HG03135 (cell line): Measurements from ENCODE around the gene ARL3.
"Not testable (repeated sequence)": the region's sequence is repeated elsewhere in the genome, so short reads cannot be mapped to it uniquely, and the experiment has no call there.

Experiments used
- ATAC-seq: cut with Tn5 transposase; IDR thresholded peaks from one replicate; pipeline ENCODE4 v1.9.1; 2021; ENCODE audit warnings: mild to moderate bottlenecking, moderate library complexity; ENCODE audit not compliant: unreplicated experiment

The ARL3 gene

GRCh38 chr10:102705531-102705930, 8.7 kb downstream of the ARL3 start:
- no peak for ATAC-seq

- ATAC-seq, result no peak
These were observed 9.3 kb downstream of the ARL3 start for GRCh38 chr10:102704915-102705314.

- no peak for ATAC-seq
These were observed 11.5 kb downstream of the ARL3 start for GRCh38 chr10:102702742-102703141.

GRCh38 chr10:102701796-102702195, 12.4 kb downstream of the ARL3 start:
- no peak for ATAC-seq

GRCh38 chr10:102701272-102701671, 12.9 kb downstream of the ARL3 start:
- ATAC-seq, result no peak

GRCh38 chr10:102698894-102699293, 15.3 kb downstream of the ARL3 start:
- ATAC-seq, result no peak

GRCh38 chr10:102696736-102697135, 17.5 kb downstream of the ARL3 start:
- ATAC-seq, result no peak

GRCh38 chr10:102695401-102695800, 18.8 kb downstream of the ARL3 start:
- ATAC-seq, result not testable (repeated sequence)

- ATAC-seq, result no peak
These were observed 22.7 kb downstream of the ARL3 start for GRCh38 chr10:102691285-102692066.

- no peak for ATAC-seq
These were observed 30.5 kb downstream of the ARL3 start for GRCh38 chr10:102683736-102684135.

GRCh38 chr10:102682981-102683380, 31.2 kb downstream of the ARL3 start:
- ATAC-seq, result no peak

- no peak for ATAC-seq
These were observed 31.8 kb downstream of the ARL3 start for GRCh38 chr10:102682416-102682815.

- no peak for ATAC-seq
These were observed 32.5 kb downstream of the ARL3 start for GRCh38 chr10:102681696-102682095.

GRCh38 chr10:102679596-102679995, 34.6 kb downstream of the ARL3 start:
- ATAC-seq, result no peak

GRCh38 chr10:102678842-102679289, 35.3 kb downstream of the ARL3 start:
- ATAC-seq, result no peak

- no peak for ATAC-seq
These were observed 36.2 kb downstream of the ARL3 start for GRCh38 chr10:102678068-102678400.

- no peak for ATAC-seq
These were observed 36.7 kb downstream of the ARL3 start for GRCh38 chr10:102677331-102678067.

GRCh38 chr10:102676534-102677315, 37.5 kb downstream of the ARL3 start:
- ATAC-seq, result no peak

GRCh38 chr10:102675666-102676533, 38.3 kb downstream of the ARL3 start:
- ATAC-seq, result no peak

GRCh38 chr10:102675011-102675665, 39.1 kb downstream of the ARL3 start:
- no peak for ATAC-seq
